ENCODE data around the gene F11R. TPM values are rescaled to one million over a fixed set of nuclear protein-coding genes. Genes with fewer than 3 reads are reported as not detected.

Gene F11R
- total and polyA plus RNA-seq, 4 donors: 25.8 to 80.4 (median 45.6) TPM

- Histone ChIP-seq H3K36me3 (ENCODE audit: control insufficient read depth in 4 of 4, insufficient read depth in 3 of 4, low read depth in 1 of 4, low read length in 3 of 4) (no peaks in the 10 kb centered on the region), H3K4me3 (ENCODE audit: low read depth in 1 of 3, low read length in 3 of 3) (no peak overlapping the region), H3K9me3 (ENCODE audit: control insufficient read depth in 4 of 4, low read length in 3 of 4) (no peaks in the 10 kb centered on the region), H3K4me1 (ENCODE audit: control insufficient read depth in 4 of 4, insufficient read depth in 4 of 4, low read length in 3 of 4) (peaks cover 3 to 17% (median 10%) of the 10 kb centered on the region in 4 donors), H3K27ac (ENCODE audit: low read depth in 1 of 2, low read length in 2 of 2) (no peak overlapping the region), H3K9ac (ENCODE audit: low read depth in 1 of 2, low read length in 2 of 2) (no peak overlapping the region), H3K27me3 (ENCODE audit: control insufficient read depth in 4 of 4, insufficient read depth in 4 of 4, low read length in 3 of 4) (no peaks in the 10 kb centered on the region)
- 38% methylated on average over 1 of the region's 1 CpG for WGBS
- TF ChIP-seq RAD21 (IDR thresholded peaks at IDR 0.05): no peak
- no peak for TF ChIP-seq HNF4G (IDR thresholded peaks at IDR 0.05)
- TF ChIP-seq, protein P1, sequence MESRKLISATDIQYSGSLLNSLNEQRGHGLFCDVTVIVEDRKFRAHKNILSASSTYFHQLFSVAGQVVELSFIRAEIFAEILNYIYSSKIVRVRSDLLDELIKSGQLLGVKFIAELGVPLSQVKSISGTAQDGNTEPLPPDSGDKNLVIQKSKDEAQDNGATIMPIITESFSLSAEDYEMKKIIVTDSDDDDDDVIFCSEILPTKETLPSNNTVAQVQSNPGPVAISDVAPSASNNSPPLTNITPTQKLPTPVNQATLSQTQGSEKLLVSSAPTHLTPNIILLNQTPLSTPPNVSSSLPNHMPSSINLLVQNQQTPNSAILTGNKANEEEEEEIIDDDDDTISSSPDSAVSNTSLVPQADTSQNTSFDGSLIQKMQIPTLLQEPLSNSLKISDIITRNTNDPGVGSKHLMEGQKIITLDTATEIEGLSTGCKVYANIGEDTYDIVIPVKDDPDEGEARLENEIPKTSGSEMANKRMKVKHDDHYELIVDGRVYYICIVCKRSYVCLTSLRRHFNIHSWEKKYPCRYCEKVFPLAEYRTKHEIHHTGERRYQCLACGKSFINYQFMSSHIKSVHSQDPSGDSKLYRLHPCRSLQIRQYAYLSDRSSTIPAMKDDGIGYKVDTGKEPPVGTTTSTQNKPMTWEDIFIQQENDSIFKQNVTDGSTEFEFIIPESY (IDR thresholded peaks at IDR 0.05): no peak
- TF ChIP-seq RXRA (IDR thresholded peaks at IDR 0.05): no peak
- TF ChIP-seq SP1 (IDR thresholded peaks at IDR 0.05): no peak
- TF ChIP-seq GABPA (IDR thresholded peaks at IDR 0.05 in 1 of 2, conservative IDR thresholded peaks at IDR 0.05 in 1 of 2): no peak
- TF ChIP-seq, protein P2, sequence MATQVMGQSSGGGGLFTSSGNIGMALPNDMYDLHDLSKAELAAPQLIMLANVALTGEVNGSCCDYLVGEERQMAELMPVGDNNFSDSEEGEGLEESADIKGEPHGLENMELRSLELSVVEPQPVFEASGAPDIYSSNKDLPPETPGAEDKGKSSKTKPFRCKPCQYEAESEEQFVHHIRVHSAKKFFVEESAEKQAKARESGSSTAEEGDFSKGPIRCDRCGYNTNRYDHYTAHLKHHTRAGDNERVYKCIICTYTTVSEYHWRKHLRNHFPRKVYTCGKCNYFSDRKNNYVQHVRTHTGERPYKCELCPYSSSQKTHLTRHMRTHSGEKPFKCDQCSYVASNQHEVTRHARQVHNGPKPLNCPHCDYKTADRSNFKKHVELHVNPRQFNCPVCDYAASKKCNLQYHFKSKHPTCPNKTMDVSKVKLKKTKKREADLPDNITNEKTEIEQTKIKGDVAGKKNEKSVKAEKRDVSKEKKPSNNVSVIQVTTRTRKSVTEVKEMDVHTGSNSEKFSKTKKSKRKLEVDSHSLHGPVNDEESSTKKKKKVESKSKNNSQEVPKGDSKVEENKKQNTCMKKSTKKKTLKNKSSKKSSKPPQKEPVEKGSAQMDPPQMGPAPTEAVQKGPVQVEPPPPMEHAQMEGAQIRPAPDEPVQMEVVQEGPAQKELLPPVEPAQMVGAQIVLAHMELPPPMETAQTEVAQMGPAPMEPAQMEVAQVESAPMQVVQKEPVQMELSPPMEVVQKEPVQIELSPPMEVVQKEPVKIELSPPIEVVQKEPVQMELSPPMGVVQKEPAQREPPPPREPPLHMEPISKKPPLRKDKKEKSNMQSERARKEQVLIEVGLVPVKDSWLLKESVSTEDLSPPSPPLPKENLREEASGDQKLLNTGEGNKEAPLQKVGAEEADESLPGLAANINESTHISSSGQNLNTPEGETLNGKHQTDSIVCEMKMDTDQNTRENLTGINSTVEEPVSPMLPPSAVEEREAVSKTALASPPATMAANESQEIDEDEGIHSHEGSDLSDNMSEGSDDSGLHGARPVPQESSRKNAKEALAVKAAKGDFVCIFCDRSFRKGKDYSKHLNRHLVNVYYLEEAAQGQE (IDR thresholded peaks at IDR 0.05): no peak
- no peak for TF ChIP-seq TAF1 (conservative IDR thresholded peaks at IDR 0.05)
- no peak for TF ChIP-seq MAX (IDR thresholded peaks at IDR 0.05)
- TF ChIP-seq, protein P3, sequence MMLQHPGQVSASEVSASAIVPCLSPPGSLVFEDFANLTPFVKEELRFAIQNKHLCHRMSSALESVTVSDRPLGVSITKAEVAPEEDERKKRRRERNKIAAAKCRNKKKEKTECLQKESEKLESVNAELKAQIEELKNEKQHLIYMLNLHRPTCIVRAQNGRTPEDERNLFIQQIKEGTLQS (IDR thresholded peaks at IDR 0.05): no peak
- TF ChIP-seq NR2F2 (IDR thresholded peaks at IDR 0.05): no peak
- no peak for TF ChIP-seq FOXA1 (IDR thresholded peaks at IDR 0.05)
- no peak for TF ChIP-seq EGR1 (IDR thresholded peaks at IDR 0.05; ENCODE audit: low read depth in 2 of 2)
- no peak for TF ChIP-seq YY1 (IDR thresholded peaks at IDR 0.05)
- TF ChIP-seq HNF4A (conservative IDR thresholded peaks at IDR 0.05): no peak
- no peak for TF ChIP-seq FOXA2 (IDR thresholded peaks at IDR 0.05)
- no peak for TF ChIP-seq CTCF (IDR thresholded peaks at IDR 0.05; ENCODE audit: low read depth, low read length, missing input control)
- no peak for TF ChIP-seq JUND (IDR thresholded peaks at IDR 0.05)
- DNase-seq (ENCODE audit: low spot score): no peak
Observed at GRCh38 chr1:161032409-161032808, 11.5 kb upstream of the F11R start.

Data from liver (tissue), 9 donors.